ENCODE data around the gene RIMS4. TPM values are rescaled to one million over a fixed set of nuclear protein-coding genes. Genes with fewer than 3 reads are reported as not detected.

Gene RIMS4
- total and polyA plus RNA-seq, 2 of the 13 experiments (the other 11 are each of a cell fraction or from before 2014, with no cell fraction given): 0.01 to 0.07 TPM

DNA sequence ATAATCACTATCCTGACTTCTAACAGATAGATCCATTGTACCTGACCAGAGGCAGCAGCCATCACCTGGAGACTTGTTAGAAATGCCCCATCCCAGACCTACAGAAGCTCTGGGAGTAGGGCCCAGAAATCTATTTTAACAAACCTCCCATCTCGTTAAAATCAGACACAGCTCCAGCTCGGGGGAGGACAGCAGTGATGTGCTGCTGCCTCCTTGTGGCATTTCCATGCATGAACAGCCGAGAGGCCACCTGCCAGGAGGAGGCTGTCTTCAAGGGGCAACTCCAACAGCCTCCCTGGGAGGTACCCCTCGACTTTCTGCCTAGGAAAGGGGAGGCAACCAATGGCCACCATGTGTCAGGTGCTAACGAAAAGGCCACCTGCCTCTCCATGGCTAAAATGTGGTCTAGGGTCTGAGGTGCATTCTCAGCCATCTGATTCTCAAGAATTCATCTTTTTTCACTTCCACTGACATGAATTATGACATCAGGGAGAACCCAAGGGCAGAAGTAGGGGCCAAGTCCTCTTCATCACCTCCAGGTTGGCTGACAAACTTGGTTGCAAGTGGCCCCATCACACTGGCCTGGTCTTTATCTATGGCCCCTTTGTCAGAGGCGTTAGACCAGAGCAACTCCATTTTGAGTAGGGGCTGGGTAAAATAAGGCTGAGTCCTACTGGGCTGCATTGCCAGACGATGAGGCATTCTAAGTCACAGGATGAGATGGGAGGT, 76.8 kb downstream of the RIMS4 start (continued):
- TF ChIP-seq HOXA3 (CRISPR knock-in tag; IDR thresholded peaks at IDR 0.05): no peak
- TF ChIP-seq ZNF510 (CRISPR knock-in tag; IDR thresholded peaks at IDR 0.05; ENCODE audit: low read depth): no peak
- TF ChIP-seq THAP11 (CRISPR knock-in tag; IDR thresholded peaks at IDR 0.05): peak; percentile 73
- TF ChIP-seq ZNF263 (CRISPR knock-in tag; IDR thresholded peaks at IDR 0.05): peak; percentile 49; the same call in 1 of the 2 replicates
- no peak for TF ChIP-seq ZNF136 (CRISPR knock-in tag; IDR thresholded peaks at IDR 0.05; ENCODE audit: low read depth)
- no peak for TF ChIP-seq NBN (conservative IDR thresholded peaks at IDR 0.05)
- no peak for TF ChIP-seq KAT2B (IDR thresholded peaks at IDR 0.05; ENCODE audit: borderline replicate concordance, low read depth, low read length)
- no peak for TF ChIP-seq ONECUT2 (CRISPR knock-in tag; IDR thresholded peaks at IDR 0.05)
- no peak for TF ChIP-seq ARNT2 (CRISPR knock-in tag; IDR thresholded peaks at IDR 0.05; ENCODE audit: low read depth)
- no peak for TF ChIP-seq ZNF549 (CRISPR knock-in tag; IDR thresholded peaks at IDR 0.05)
- TF ChIP-seq CAMTA2 (CRISPR knock-in tag; IDR thresholded peaks at IDR 0.05; ENCODE audit: borderline replicate concordance): no peak; the same call in 1 of the 2 replicates
- TF ChIP-seq ATRX (CRISPR knock-in tag; IDR thresholded peaks at IDR 0.05; ENCODE audit: borderline replicate concordance): no peak
- TF ChIP-seq AHR (CRISPR knock-in tag; IDR thresholded peaks at IDR 0.05): peak; percentile 67; the same call in 1 of the 2 replicates
- TF ChIP-seq CCAR2 (optimal IDR thresholded peaks at IDR 0.05; ENCODE audit: low read depth, low read length): no peak
- no peak for TF ChIP-seq CEBPB (IDR thresholded peaks at IDR 0.05; ENCODE audit: borderline replicate concordance, low read depth, low read length)
- TF ChIP-seq, protein P1, sequence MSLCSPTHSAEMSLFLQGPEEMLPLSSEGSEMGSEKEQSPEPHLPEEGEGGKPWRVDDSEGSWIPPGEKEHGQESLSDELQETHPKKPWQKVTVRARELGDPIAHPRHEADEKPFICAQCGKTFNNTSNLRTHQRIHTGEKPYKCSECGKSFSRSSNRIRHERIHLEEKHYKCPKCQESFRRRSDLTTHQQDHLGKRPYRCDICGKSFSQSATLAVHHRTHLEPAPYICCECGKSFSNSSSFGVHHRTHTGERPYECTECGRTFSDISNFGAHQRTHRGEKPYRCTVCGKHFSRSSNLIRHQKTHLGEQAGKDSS (CRISPR knock-in tag; IDR thresholded peaks at IDR 0.05; ENCODE audit: borderline replicate concordance, low read depth): peak; percentile 47; the same call in 1 of the 2 replicates
- TF ChIP-seq ELF4 (CRISPR knock-in tag; IDR thresholded peaks at IDR 0.05; ENCODE audit: borderline replicate concordance): no peak
- TF ChIP-seq CHD4 (IDR thresholded peaks at IDR 0.05; ENCODE audit: borderline replicate concordance, low read length): no peak
- no peak for TF ChIP-seq SP1 (IDR thresholded peaks at IDR 0.05)
- TF ChIP-seq SP1 (CRISPR knock-in tag; IDR thresholded peaks at IDR 0.05): no peak
- no peak for TF ChIP-seq HNF4G (IDR thresholded peaks at IDR 0.05; ENCODE audit: borderline replicate concordance, low read depth, low read length)
- TF ChIP-seq HNF4G (CRISPR knock-in tag; IDR thresholded peaks at IDR 0.05; ENCODE audit: borderline replicate concordance, low read depth): no peak
- TF ChIP-seq TIGD3 (CRISPR knock-in tag; IDR thresholded peaks at IDR 0.05; ENCODE audit: borderline replicate concordance): no peak
- TF ChIP-seq ZNF703 (CRISPR knock-in tag; IDR thresholded peaks at IDR 0.05; ENCODE audit: borderline replicate concordance): no peak
- TF ChIP-seq ARNTL (CRISPR knock-in tag; IDR thresholded peaks at IDR 0.05): no peak
- peak; percentile 32; the same call in 1 of the 2 replicates for TF ChIP-seq MIER2 (CRISPR knock-in tag; IDR thresholded peaks at IDR 0.05)
- TF ChIP-seq ZNF883 (CRISPR knock-in tag; IDR thresholded peaks at IDR 0.05; ENCODE audit: not compliant biosample characterization): no peak
- TF ChIP-seq NFYC (CRISPR knock-in tag; IDR thresholded peaks at IDR 0.05): no peak
